Measurements from ENCODE around the gene SLC25A19. TPM values are rescaled to one million over a fixed set of nuclear protein-coding genes. Genes with fewer than 3 reads are reported as not detected.

SLC25A19 gene
- total and polyA plus RNA-seq, 10 of the 15 experiments (the other 5 are each of a cell fraction or from before 2014, with no cell fraction given): 32.9 to 91.6 (median 53.7) TPM

- TF ChIP-seq, protein P1, sequence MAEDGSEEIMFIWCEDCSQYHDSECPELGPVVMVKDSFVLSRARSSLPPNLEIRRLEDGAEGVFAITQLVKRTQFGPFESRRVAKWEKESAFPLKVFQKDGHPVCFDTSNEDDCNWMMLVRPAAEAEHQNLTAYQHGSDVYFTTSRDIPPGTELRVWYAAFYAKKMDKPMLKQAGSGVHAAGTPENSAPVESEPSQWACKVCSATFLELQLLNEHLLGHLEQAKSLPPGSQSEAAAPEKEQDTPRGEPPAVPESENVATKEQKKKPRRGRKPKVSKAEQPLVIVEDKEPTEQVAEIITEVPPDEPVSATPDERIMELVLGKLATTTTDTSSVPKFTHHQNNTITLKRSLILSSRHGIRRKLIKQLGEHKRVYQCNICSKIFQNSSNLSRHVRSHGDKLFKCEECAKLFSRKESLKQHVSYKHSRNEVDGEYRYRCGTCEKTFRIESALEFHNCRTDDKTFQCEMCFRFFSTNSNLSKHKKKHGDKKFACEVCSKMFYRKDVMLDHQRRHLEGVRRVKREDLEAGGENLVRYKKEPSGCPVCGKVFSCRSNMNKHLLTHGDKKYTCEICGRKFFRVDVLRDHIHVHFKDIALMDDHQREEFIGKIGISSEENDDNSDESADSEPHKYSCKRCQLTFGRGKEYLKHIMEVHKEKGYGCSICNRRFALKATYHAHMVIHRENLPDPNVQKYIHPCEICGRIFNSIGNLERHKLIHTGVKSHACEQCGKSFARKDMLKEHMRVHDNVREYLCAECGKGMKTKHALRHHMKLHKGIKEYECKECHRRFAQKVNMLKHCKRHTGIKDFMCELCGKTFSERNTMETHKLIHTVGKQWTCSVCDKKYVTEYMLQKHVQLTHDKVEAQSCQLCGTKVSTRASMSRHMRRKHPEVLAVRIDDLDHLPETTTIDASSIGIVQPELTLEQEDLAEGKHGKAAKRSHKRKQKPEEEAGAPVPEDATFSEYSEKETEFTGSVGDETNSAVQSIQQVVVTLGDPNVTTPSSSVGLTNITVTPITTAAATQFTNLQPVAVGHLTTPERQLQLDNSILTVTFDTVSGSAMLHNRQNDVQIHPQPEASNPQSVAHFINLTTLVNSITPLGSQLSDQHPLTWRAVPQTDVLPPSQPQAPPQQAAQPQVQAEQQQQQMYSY (CRISPR knock-in tag; IDR thresholded peaks at IDR 0.05): no peak
Measured at GRCh38 chr17:75244133-75244866, 44.9 kb downstream of the SLC25A19 start (continued).

DNA sequence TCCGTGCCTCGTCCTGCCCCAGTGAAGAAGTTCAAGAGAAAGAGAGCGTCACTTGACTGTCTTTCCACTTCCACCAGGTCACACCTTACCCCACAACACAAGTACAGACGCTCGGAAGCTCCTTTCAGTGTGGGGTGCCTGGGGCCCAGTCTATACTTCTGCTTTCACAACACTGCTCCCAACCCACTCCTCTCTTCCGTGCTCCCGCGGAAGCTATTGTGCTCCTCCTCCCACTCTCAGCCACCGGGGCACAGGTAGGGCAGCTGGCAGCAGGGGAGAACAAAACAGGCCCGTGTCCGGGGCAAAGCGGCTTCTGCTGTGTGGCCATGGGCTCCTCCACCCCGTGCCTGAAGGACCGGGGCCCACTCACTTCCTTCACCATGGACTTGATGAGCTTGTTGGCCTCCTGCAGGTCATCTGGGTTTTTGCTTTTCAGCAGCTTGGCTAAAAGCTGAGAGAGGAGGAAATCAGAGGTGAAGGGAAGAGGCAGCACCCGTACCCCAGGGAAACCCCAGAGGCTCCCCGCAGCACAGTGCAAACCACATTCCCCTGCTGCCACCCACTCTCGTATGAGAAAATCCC, 46.7 kb downstream of the SLC25A19 start:
- Histone ChIP-seq H3K4me3 (no peak overlapping the region), H3K27me3 (replicated peaks in 1 of 2; ENCODE audit: control insufficient read depth in 2 of 2, insufficient read depth in 2 of 2, low read length in 1 of 2) (no peaks in the 10 kb centered on the region), H3K9ac (ENCODE audit: control insufficient read depth, insufficient read depth, low read length) (0 out of 2 replicates have a peak overlapping the region, but pooled peaks have one; percentile 1), H3K4me2 (ENCODE audit: control insufficient read depth, insufficient read depth) (peak overlapping the region; percentile 50), H2AFZ (ENCODE audit: control insufficient read depth, low read depth, low read length) (no peak overlapping the region), H3K27ac (ENCODE audit: control insufficient read depth, insufficient read depth) (peak overlapping the region; percentile 55), H3K9me3 (replicated peaks; ENCODE audit: control insufficient read depth, insufficient read depth, low read length) (no peaks in the 10 kb centered on the region), H4K20me1 (ENCODE audit: control insufficient read depth, insufficient read depth) (no peaks in the 10 kb centered on the region; the same call in 1 of the 2 replicates), H3K79me2 (ENCODE audit: control insufficient read depth, insufficient read depth, low read length) (peaks cover 2% of the 10 kb centered on the region), H3K4me1 (ENCODE audit: control insufficient read depth, insufficient read depth, low read length) (peaks cover 43% of the 10 kb centered on the region), H3K36me3 (ENCODE audit: control insufficient read depth in 2 of 2, insufficient read depth in 2 of 2, low read length in 1 of 2) (peaks cover 52 to 68% of the 10 kb centered on the region in 2 experiments)
- POLR2A ChIA-PET: interaction anchor here (2.2 to 3.6 kb wide), 2 partner anchors 18 to 47 kb away, joined by 5 to 21 read pairs; partner anchors contain the start of genes GGA3, MRPS7 and SLC25A19
- DNase-seq (ENCODE audit: low read depth, low spot score) (no peak), ATAC-seq (no peak), FAIRE-seq (no peak)
- in situ Hi-C loops (cut with MboI): no loop called here
- SMC1A ChIA-PET (ENCODE audit: uncharacterized antibody, unreplicated experiment): interaction anchor here (0.6 to 1.3 kb wide), 2 partner anchors 40 to 41 kb away, joined by 3 read pairs; no protein-coding TSS in a partner anchor
- CTCF ChIA-PET: interaction anchor here (0.7 to 4.3 kb wide), 8 partner anchors 14 to 170 kb away, joined by 3 to 30 read pairs (median 4); partner anchors contain the start of genes GGA3, MIF4GD, MRPS7 and NUP85
- 12% methylated on average over 17 of the region's 17 CpGs for WGBS (ENCODE audit: insufficient coverage, insufficient replicate concordance, low lambda C conversion rate, missing lambda C conversion rate)
- intact Hi-C loops (cut with micrococcal nuclease; ENCODE audit: unreplicated experiment): no loop called here
- BruUV-seq (replicated peaks): no TSS peak
- RAD21 ChIA-PET (ENCODE audit: unreplicated experiment): interaction anchor here (1.1 to 2.1 kb wide), 2 partner anchors 19 to 163 kb away, joined by 4 read pairs; partner anchors contain the start of genes GGA3, GRB2 and MRPS7
- TF ChIP-seq NFXL1 (IDR thresholded peaks at IDR 0.05; ENCODE audit: borderline replicate concordance): peak; percentile 96
- no peak for TF ChIP-seq KLF5 (IDR thresholded peaks at IDR 0.05; ENCODE audit: partially characterized antibody)
- peak in 1 of 2 experiments; percentile 67; a peak in 2 of 4 replicates for TF ChIP-seq BHLHE40 (IDR thresholded peaks at IDR 0.05; ENCODE audit: borderline replicate concordance in 1 of 2, low read depth in 2 of 2, low read length in 1 of 2)
- peak; percentile 38; the same call in 1 of the 2 replicates for TF ChIP-seq CREM (IDR thresholded peaks at IDR 0.05; ENCODE audit: low read depth)
- TF ChIP-seq CEBPB (IDR thresholded peaks at IDR 0.05; ENCODE audit: borderline replicate concordance in 1 of 2, low read depth in 2 of 2, low read length in 2 of 2): no peak
- no peak for TF ChIP-seq RELA (IDR thresholded peaks at IDR 0.05; ENCODE audit: borderline replicate concordance, partially characterized antibody)
- TF ChIP-seq IKZF1 (conservative IDR thresholded peaks at IDR 0.05): peak; percentile 67
- no peak for TF ChIP-seq SPI1 (IDR thresholded peaks at IDR 0.05; ENCODE audit: borderline replicate concordance, insufficient read depth, low read depth, low read length)
- peak; percentile 82 for TF ChIP-seq RUNX3 (IDR thresholded peaks at IDR 0.05; ENCODE audit: low read length)
- peak; percentile 73; the same call in 1 of the 2 replicates for TF ChIP-seq CREB1 (IDR thresholded peaks at IDR 0.05; ENCODE audit: low read depth)
- TF ChIP-seq MTA3 (IDR thresholded peaks at IDR 0.05; ENCODE audit: borderline replicate concordance, low read length): 0 out of 2 replicates have a peak, but pooled peaks have one; percentile 21
- 0 out of 4 replicates have a peak, but pooled peaks of 1 of the 2 experiments have one; percentile 25 for TF ChIP-seq ETV6 (conservative IDR thresholded peaks at IDR 0.05 in 1 of 2, IDR thresholded peaks at IDR 0.05 in 1 of 2; ENCODE audit: borderline replicate concordance in 1 of 2, low read depth in 1 of 2)
- TF ChIP-seq MEF2B (IDR thresholded peaks at IDR 0.05; ENCODE audit: partially characterized antibody, poor library complexity, severe bottlenecking): peak; percentile 75
- TF ChIP-seq CBX5 (IDR thresholded peaks at IDR 0.05; ENCODE audit: low read depth): 0 out of 2 replicates have a peak, but pooled peaks have one; percentile 25

Data from GM12878 (cell line).